Right atrium auricular region (tissue), 2 donors: ENCODE results near the gene EWSR1. TPM values are rescaled to one million over a fixed set of nuclear protein-coding genes. Genes with fewer than 3 reads are reported as not detected.

Experiments used
- DNase-seq: peaks from one replicate; pipeline ENCODE4 v3.0.0-alpha.2; 2019; ENCODE audit warnings: low spot score
- H3K27ac ChIP-seq, 2 donors: fragments of 200-600 bp; sonication (generic); 1 replicate in 1 of 2; 2 replicates in 1 of 2; pipeline ENCODE4 v1.5.1; 2016 to 2019
- H3K27me3 ChIP-seq, 2 donors: fragments of 200-600 bp; sonication (generic); one replicate each; pipeline versions ENCODE4 v1.5.1 to v1.6.0; 2017 to 2019
- H3K36me3 ChIP-seq: fragments of 200-600 bp; sonication (generic); one replicate; pipeline ENCODE4 v1.5.1; 2016
- H3K4me1 ChIP-seq, 2 donors: fragments of 200-600 bp; sonication (generic); one replicate each; pipeline versions ENCODE4 v1.5.1 to v1.6.0; 2017 to 2019
- H3K4me3 ChIP-seq, 2 donors: fragments of 200-600 bp; sonication (generic); 1 replicate in 1 of 2; 2 replicates in 1 of 2; pipeline ENCODE4 v1.5.1; 2017 to 2019; ENCODE audit warnings: mild to moderate bottlenecking in 1 of 2, moderate library complexity in 1 of 2
- H3K9me3 ChIP-seq, 2 donors: fragments of 200-600 bp; sonication (generic); one replicate each; pipeline ENCODE4 v1.5.1; 2019
- total RNA-seq, 2 donors: library from RNA; depleted of rRNA; stranded (reverse); fragments of >200 nt; gene quantifications; one replicate each; pipeline ENCODE4 v1.1.0, GENCODE V29; 2016
- TF ChIP-seq, protein P1 (sequence below), 2 donors: fragments of 200-600 bp; sonication (generic); IDR thresholded peaks; one replicate each; pipeline ENCODE4 v1.5.1; 2019; ENCODE audit warnings: antibody characterized with exemption in 2 of 2

EWSR1 gene
- total RNA-seq, 2 donors from 2014 or later = 153 to 179 TPM

DNA sequence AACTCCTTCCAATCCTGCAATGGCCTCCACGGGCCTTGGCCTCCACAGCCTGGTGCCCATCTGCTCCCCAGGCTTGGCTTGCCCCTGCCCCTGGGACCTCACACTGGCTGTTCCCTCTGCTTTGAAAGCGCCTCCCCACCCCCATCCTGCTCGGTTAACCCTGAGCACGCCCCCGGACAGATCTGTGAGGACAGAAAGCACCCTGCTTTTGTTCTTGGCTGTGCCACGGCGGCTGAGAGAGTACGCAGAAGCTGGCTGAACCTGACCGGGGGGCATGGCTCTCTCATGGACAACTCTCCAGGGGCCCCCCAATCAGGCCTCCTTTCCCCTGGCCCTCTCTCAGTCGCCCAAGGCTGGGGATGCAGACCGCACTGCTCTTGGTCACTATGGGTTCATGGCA lies 67.6 kb downstream of the EWSR1 start:
- TF ChIP-seq, protein P1, sequence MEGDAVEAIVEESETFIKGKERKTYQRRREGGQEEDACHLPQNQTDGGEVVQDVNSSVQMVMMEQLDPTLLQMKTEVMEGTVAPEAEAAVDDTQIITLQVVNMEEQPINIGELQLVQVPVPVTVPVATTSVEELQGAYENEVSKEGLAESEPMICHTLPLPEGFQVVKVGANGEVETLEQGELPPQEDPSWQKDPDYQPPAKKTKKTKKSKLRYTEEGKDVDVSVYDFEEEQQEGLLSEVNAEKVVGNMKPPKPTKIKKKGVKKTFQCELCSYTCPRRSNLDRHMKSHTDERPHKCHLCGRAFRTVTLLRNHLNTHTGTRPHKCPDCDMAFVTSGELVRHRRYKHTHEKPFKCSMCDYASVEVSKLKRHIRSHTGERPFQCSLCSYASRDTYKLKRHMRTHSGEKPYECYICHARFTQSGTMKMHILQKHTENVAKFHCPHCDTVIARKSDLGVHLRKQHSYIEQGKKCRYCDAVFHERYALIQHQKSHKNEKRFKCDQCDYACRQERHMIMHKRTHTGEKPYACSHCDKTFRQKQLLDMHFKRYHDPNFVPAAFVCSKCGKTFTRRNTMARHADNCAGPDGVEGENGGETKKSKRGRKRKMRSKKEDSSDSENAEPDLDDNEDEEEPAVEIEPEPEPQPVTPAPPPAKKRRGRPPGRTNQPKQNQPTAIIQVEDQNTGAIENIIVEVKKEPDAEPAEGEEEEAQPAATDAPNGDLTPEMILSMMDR (IDR thresholded peaks at IDR 0.05) = no peak

DNA sequence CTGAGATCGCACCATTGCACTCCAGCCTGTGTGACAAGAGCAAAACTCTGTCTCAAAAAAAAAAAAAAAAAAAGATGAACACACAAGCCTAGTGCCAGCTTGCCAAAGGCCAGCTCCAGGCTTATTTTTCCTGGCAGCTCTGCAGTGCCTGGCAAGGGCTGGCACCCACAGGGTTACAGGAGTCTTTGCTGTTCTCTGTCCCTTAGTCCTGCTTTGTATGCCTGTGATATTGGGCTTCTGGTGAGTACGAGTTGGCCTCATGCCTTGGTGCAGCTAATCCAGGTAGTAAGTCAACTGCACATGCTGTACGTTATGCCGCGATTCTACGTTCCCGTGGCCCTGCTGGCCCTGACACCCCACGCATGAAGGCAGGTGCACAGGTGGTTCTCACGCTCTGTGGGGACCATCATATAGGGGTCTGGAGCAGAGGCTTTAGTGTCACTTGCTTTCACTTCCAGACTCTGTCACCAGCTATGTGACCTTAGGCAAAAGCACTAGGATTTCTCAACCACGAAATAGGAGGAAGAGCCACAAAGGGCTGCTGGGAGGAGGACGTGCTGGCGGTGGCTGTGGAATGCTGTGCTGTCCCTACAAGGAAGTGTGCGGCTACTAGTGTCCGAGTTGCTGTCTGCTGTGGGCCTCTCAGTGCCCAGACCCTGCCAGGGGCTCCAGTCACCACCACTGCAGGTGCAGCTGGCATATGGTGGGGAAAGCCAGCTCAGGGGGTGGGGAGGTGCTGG lies 68.9 kb downstream of the EWSR1 start:
- Histone ChIP-seq H3K27me3 (no peaks in the 10 kb centered on the region), H3K9me3 (no peaks in the 10 kb centered on the region), H3K4me1 (peaks cover 0 to 4% of the 10 kb centered on the region in 2 donors), H3K27ac (no peak overlapping the region), H3K36me3 (peaks cover 73% of the 10 kb centered on the region), H3K4me3 (no peak overlapping the region)
- no peak for DNase-seq
- TF ChIP-seq, protein P1 (IDR thresholded peaks at IDR 0.05) = no peak

More for the DNA sequence above, 67.6 kb downstream of the EWSR1 start:
- Histone ChIP-seq H3K36me3 (peaks cover 66% of the 10 kb centered on the region), H3K4me3 (no peak overlapping the region), H3K27me3 (no peaks in the 10 kb centered on the region), H3K4me1 (no peaks in the 10 kb centered on the region), H3K9me3 (no peaks in the 10 kb centered on the region), H3K27ac (no peak overlapping the region)
- no peak for DNase-seq

DNA sequence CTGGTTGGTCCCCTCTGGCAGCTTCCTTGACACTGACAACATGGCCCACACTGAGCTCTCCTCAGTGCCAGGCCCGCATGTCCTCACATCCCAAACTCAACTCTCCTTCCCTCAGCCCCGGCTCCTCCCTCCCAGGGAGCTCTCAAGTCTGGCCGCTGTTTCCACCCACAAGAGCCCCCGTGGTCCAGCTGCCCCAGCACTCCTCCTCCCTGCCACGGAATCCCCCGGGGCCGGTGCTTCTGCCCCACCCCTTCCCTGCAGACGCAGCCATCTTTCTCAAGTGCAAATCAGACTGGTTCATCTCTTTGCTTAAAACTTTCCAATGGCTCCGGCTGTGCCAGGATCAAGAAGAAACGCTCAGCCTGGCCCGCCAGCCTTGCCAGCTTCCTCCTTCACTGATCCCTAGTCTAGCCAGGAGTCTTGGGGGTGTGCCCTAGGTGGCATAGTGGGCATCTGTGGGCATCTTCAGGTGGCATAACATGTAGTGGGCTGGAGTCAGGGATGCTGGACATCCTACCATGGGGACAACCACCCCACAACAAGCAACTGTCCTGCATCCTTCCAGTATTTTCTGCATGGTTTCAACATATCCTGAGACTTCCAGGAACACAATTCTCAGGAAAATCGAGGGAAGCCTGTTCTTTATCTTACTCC lies 69.7 kb downstream of the EWSR1 start:
- no peak overlapping the region for H3K4me3 ChIP-seq
- H3K9me3 ChIP-seq = no peaks in the 10 kb centered on the region
- DNase-seq = no peak
- H3K36me3 ChIP-seq = peaks cover 80% of the 10 kb centered on the region
- H3K27me3 ChIP-seq = no peaks in the 10 kb centered on the region
- no peak overlapping the region for H3K27ac ChIP-seq
- TF ChIP-seq, protein P1 (IDR thresholded peaks at IDR 0.05) = no peak
- peaks cover 0 to 11% of the 10 kb centered on the region in 2 donors for H3K4me1 ChIP-seq

DNA sequence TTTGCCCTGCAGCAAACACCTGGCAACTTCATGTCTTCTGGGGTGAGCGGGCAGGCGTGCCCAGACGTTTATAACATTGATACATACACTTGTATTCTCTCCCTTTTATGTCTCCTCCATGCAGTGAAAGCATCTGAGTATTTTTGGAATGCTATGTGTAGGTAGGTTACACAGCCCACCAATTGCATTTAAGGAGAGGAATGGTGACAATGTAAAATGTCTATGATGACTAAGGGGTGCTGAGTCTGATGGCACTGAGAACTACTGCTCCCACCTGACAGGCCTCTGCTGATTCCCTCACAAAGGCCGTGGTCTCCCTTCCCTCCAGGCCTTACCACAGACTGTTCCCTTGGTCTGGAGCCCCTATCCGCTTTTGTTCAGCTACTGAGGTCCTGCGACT lies 70.3 kb downstream of the EWSR1 start:
- TF ChIP-seq, protein P1 (IDR thresholded peaks at IDR 0.05) = no peak
- Histone ChIP-seq H3K36me3 (peaks cover 73% of the 10 kb centered on the region), H3K4me3 (no peak overlapping the region), H3K9me3 (no peaks in the 10 kb centered on the region), H3K4me1 (peaks cover 0 to 18% of the 10 kb centered on the region in 2 donors), H3K27me3 (no peaks in the 10 kb centered on the region), H3K27ac (no peak overlapping the region)
- no peak for DNase-seq

- TF ChIP-seq, protein P1 (IDR thresholded peaks at IDR 0.05) = no peak
- H3K36me3 ChIP-seq = peaks cover 63% of the 10 kb centered on the region
- H3K27me3 ChIP-seq = no peaks in the 10 kb centered on the region
- no peak for DNase-seq
- H3K4me1 ChIP-seq = peaks cover 0 to 22% of the 10 kb centered on the region in 2 donors
- no peak overlapping the region for H3K27ac ChIP-seq
- no peaks in the 10 kb centered on the region for H3K9me3 ChIP-seq
- no peak overlapping the region for H3K4me3 ChIP-seq
Observed at GRCh38 chr22:29339381-29340235, 71.5 kb downstream of the EWSR1 start.
